Measurements from ENCODE around the gene AXL. TPM values are rescaled to one million over a fixed set of nuclear protein-coding genes. Genes with fewer than 3 reads are reported as not detected.
A peak's percentile ranks its signal among the peaks of the same experiment; 100 is the strongest.

AXL gene
- total RNA-seq, 6 experiments from 2014 or later, result 419 to 474 (median 458) TPM

DNA sequence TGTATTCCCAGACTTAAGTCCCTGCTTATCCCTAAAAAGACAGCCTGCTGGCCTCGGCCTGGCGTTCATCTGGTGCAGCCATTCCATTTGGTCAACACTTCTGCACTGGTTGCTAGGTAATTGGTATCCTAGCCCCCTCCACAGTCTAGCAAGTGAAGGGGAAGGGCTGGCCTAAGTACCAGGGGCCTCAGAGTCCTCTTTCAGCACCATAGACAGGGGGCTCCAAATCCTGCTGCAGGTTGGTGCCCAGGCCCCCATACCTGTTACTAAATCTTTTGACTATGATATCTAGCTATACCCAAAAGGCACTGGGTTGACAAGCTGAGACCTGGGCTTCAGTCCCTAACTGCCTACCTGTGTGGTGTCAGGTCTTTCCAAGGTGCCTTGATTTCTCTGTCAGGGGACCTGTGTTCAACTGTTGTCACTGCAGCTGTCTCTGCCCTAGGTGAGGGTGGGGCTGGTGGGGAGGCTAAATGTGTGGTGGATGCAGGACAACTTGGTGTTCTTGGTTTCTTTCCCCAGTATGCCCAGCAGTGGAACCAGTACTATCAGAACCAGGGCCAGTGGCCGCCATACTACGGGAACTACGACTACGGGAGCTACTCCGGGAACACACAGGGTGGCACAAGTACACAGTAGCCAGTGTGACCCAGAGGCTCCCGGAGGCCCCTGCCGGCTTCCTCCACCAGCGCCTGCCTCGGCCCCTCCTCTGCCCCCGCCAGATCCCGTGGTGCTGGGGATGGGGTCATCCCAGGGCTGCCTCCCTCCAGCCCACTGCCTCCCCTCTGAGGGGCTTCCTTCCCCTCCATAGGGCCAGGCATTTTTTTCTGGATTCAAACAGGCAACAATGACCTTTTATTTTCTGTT lies 87.1 kb downstream of the AXL start:
- Mint-ChIP-seq H3K4me1 (ENCODE audit: low read depth) (peaks cover 31% of the 10 kb centered on the region), H3K36me3 (ENCODE audit: low read depth) (peaks cover 28% of the 10 kb centered on the region), H3K4me3 (no peak overlapping the region), H3K27ac (peak overlapping the region; percentile 97), H3K27me3 (ENCODE audit: insufficient read depth) (peaks cover 15% of the 10 kb centered on the region), H3K9me3 (no peaks in the 10 kb centered on the region)
- TF ChIP-seq, protein P1, sequence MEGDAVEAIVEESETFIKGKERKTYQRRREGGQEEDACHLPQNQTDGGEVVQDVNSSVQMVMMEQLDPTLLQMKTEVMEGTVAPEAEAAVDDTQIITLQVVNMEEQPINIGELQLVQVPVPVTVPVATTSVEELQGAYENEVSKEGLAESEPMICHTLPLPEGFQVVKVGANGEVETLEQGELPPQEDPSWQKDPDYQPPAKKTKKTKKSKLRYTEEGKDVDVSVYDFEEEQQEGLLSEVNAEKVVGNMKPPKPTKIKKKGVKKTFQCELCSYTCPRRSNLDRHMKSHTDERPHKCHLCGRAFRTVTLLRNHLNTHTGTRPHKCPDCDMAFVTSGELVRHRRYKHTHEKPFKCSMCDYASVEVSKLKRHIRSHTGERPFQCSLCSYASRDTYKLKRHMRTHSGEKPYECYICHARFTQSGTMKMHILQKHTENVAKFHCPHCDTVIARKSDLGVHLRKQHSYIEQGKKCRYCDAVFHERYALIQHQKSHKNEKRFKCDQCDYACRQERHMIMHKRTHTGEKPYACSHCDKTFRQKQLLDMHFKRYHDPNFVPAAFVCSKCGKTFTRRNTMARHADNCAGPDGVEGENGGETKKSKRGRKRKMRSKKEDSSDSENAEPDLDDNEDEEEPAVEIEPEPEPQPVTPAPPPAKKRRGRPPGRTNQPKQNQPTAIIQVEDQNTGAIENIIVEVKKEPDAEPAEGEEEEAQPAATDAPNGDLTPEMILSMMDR (IDR thresholded peaks at IDR 0.05), result no peak
- no peak for DNase-seq

DNA sequence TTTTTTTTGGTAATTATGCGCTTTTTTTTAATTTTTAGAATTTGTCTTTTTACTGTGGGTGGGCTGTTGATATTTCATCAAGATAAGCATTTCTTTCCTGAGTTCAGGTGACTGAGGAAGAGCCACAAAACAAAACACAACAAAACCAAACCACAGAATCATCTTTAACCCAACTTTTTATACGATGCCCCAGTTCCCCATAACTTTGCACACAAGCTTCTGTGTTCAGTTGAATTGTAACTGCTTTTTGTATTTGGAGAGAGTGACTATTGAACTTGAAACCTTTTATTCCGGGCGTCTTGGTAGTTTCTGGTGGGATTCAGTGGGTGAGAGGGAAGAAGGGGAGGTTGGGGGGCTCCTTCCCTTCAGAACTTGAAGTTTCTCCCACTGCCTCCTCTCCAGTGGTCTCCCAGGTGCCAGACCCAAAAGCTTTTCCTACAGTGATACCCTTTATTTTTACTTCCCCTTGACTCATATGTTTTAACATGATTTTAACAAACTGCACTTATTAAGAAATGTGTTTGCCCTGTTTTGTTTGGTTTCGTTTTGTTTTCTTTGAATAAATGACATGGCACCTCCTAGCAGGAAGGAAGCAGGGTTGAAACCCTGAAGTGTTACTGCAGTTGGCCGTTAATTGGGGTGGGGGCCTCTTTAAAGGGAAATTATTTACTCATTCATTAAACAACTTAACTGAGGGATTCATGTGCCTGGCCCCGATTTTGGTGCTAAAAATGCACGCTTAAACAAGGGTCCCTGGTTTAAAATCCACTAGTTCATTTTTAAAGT lies 88.3 kb downstream of the AXL start:
- Mint-ChIP-seq H3K27ac (peak overlapping the region; percentile 97), H3K9me3 (no peaks in the 10 kb centered on the region), H3K4me1 (ENCODE audit: low read depth) (peaks cover 42% of the 10 kb centered on the region), H3K27me3 (ENCODE audit: insufficient read depth) (peaks cover 15% of the 10 kb centered on the region), H3K36me3 (ENCODE audit: low read depth) (peaks cover 29% of the 10 kb centered on the region), H3K4me3 (no peak overlapping the region)
- no peak for DNase-seq
- TF ChIP-seq, protein P1 (IDR thresholded peaks at IDR 0.05), result no peak

DNA sequence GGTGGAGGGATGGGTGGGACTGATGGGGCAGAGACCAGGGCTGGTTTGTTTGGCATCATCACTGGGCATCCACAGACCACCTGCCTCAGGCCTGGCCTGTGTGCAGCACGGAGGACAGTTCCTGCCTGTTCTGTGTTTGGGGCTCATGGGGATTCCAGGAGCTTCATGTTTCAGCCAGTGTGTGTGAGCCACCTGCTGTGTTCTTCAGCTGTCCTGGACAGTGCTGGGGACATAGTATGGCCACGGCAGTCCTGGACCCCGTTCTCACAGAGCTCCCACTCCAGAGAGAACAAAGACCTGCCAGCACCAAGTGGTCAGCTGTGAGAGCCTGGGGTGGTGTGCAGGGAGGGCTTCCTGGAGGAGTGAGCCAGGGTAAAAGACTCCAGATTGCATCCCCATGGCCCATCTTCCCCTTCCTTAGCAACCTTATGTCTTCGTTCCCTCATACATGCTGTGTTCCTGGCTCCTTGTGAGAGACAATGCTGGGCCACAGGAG lies 89.0 kb downstream of the AXL start:
- no peak for DNase-seq

DNA sequence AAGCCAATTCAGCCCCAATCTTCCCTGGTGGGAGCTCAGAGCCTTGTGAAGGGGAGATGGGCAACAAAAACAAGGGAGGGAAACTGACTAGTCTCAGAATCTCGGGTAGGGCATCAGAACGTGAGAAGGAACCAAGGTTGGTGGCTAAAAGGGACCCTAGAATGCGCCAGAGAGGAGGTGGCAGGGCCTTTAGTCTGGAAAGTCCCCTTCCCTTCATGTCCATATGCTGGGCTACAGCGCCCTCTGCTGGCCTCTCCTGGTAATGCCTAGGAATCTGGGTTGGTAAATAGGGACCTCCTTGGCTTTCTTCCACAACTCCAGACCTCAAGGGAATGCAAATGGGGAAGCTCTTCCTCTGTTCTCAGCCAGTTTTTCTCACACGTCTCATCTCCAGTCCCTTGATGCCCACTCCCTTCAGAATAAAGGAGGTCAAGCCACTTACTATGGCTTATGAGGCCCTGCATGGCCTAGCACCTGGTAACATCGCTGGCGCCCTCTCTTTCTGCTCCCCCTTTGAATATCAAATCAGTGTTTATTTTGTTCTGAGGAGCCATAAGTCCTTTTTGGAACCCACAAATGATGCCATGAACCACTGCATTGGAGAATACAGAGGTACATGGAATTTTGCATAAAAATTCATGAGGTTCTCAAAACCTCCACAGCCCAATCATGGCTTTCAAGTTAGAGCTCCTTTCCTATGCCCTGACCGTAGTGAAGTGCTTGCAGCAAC lies 89.6 kb downstream of the AXL start:
- Mint-ChIP-seq H3K27me3 (ENCODE audit: insufficient read depth) (peaks cover 13% of the 10 kb centered on the region), H3K4me1 (ENCODE audit: low read depth) (peaks cover 52% of the 10 kb centered on the region), H3K9me3 (no peaks in the 10 kb centered on the region), H3K4me3 (peak overlapping the region; percentile 98), H3K36me3 (ENCODE audit: low read depth) (peaks cover 35% of the 10 kb centered on the region), H3K27ac (peak overlapping the region; percentile 97)
- peak; percentile 80 for DNase-seq
- TF ChIP-seq, protein P1 (IDR thresholded peaks at IDR 0.05), result peak; percentile 98

More for the DNA sequence above, 89.0 kb downstream of the AXL start:
- TF ChIP-seq, protein P1 (IDR thresholded peaks at IDR 0.05), result no peak
- no peaks in the 10 kb centered on the region for H3K9me3 Mint-ChIP-seq
- peaks cover 31% of the 10 kb centered on the region for H3K36me3 Mint-ChIP-seq (ENCODE audit: low read depth)
- H3K27ac Mint-ChIP-seq, result peak overlapping the region; percentile 97
- H3K4me1 Mint-ChIP-seq (ENCODE audit: low read depth), result peaks cover 46% of the 10 kb centered on the region
- H3K27me3 Mint-ChIP-seq (ENCODE audit: insufficient read depth), result peaks cover 13% of the 10 kb centered on the region
- H3K4me3 Mint-ChIP-seq, result peak overlapping the region; percentile 98; the same call in 1 of the 2 replicates
